Activated naive CD4-positive, alpha-beta T cell treated with anti-CD3 and anti-CD28 coated beads, Interleukin-2, amount 50 U/mL, for 16 hours (primary cell): ENCODE measurements around the gene SMAD3.

Source experiments
- DNase-seq: peaks from one replicate; pipeline ENCODE4 v3.0.0-alpha.2; 2020

The SMAD3 gene

GRCh38 chr15:67172172-67172571 is 106.8 kb downstream of the SMAD3 start:
- no peak for DNase-seq

DNA sequence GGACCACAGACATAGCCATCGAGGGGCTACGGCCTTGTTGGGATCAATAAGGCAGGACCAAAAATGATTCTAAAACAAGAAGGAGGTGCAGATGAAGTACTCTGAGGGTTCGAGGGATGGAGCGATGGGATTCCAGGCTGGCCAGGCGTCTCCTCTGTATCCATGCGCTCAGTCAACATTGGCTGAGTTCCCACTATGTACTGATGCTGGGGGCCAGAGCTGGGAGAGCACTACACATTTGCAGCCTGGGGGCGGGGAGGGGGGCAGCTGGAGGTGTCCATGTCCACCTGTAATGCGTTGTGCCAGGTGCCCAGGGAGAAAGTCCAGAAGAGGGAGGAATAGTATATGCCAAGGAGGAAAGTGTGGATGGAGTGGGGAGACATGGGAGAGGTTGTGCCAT is 107.6 kb downstream of the SMAD3 start:
- no peak for DNase-seq

DNA sequence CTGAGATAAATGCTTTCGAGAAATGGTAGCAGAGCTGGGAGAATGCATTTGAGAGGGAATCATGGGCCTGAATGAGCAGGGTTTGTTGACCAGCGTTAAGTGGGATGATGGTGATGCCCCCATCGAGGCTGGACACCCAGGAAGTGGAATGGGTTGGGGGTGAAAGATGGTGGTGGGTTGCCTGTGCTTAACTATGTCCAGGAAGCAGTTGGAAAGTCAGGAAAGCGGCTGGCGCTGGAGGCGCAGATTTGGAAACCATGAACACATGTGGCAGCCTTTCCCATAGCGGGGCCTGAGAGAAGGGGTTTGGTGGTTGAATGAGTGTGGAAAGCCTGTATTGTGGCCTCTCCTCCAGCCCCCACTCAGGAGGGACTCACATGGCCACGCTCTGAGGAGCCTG is 108.4 kb downstream of the SMAD3 start:
- DNase-seq = no peak

DNA sequence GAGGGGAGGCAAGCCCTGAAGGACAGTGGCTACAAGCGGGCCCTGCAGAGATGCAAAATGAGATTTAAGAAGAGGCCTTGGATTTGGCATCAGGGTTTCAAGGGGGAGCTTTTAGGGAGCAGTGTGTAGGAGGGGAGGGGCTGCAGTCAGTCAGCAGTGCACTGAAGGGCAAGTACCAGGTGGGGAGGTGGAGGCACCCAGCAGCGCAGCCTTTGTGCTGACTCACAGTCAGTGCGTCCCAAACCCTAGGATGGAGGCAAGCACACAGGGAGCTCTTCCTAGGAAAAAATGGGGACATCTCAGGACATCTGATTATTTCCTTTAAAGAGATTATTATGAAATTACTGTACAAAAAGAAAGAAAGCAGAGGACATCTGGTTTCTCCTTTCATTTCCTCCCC is 109.0 kb downstream of the SMAD3 start:
- DNase-seq = no peak

DNA sequence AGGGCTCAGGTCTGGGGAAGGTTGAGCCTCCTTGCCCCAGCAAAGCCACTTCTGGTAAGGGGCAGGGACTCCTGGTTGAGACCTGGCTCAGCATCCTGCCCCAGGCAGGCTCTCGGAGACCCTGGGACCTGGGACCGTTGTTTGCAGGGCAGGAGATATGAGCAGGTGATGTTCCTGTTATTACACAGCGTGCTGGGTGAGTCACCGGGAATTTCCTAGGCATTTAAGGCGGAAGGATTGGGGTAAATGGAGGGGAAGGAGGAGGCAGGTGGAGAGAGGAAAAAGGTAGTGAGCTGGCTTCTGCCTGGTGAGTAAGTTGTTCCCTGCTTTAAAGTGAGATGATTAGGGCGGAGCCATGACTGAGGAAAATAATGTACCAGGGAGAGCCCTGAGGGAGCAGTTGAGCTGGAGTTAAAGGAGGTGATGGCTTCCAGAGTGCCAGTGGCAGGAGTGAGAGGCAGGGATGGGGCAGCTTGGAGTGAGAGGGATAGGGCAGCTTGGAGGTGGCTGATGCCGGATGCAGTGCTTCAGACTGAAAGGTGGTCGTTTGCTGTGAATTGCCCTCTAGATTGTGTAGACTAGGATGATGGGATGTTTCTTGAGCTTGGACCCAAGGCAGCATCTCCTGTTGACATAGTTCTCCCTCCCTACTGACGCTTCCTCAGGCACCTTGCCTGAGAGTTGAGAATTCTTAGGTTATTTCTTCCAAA is 109.6 kb downstream of the SMAD3 start:
- DNase-seq = peak; percentile 26

DNA sequence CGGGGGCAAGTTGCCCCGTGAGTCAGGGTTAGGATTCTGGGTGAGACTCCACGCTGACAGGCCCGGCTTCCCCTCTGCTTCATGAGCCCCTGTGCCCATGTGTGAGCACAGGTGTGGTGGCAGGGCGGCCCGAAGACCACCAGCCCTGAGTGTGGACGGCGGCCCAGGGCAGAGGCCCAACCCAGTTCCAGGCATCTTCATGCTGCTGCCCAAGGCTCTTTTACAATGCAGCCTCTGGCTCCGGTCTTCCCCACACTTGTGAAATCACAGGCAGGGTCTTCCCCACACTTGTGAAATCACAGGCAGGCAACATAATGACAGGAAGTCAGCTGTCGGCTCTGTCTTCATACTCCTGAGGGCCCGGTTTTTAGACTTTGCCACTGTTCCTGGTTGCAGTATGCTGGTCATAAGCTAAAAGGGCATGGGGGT is 110.3 kb downstream of the SMAD3 start:
- no peak for DNase-seq

DNA sequence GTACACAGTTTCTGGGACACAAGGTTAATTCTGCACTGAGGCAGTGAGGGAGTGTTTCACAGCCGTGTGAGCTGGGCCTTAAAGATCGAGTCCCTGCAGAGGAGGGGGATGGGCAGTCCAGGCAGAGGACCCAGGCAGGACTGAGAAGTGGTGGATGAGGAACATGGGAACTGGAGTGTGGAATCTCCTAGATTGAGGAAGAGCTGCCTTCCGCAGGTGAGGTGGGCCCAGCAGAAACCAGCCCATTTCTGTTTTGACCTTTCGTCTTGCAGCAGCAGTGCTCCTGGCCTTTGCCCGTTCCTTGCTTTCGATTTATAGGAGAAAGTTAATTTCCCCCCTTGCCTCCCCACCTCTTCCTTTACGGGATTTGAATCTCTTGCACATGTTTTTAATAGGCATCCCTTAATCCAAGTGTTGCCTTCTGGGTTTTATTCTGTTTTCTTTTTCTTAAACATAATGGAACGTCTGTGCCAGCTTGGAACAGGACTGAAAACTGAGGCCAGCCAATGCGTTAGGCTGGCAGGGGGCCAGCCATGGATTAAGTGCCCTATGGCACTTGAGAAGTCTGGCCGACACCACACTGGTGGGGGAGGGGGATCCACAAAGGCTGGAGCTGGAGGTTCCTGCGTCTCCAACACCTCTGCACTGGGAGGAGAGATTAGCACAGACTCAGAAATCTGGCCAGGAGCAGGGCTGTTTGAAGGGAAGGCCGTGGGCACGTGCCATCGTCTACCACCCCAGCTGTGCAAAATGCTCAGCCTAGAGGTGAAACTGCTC is 111.0 kb downstream of the SMAD3 start:
- no peak for DNase-seq

GRCh38 chr15:67177752-67178151 is 112.3 kb downstream of the SMAD3 start:
- no peak for DNase-seq

DNA sequence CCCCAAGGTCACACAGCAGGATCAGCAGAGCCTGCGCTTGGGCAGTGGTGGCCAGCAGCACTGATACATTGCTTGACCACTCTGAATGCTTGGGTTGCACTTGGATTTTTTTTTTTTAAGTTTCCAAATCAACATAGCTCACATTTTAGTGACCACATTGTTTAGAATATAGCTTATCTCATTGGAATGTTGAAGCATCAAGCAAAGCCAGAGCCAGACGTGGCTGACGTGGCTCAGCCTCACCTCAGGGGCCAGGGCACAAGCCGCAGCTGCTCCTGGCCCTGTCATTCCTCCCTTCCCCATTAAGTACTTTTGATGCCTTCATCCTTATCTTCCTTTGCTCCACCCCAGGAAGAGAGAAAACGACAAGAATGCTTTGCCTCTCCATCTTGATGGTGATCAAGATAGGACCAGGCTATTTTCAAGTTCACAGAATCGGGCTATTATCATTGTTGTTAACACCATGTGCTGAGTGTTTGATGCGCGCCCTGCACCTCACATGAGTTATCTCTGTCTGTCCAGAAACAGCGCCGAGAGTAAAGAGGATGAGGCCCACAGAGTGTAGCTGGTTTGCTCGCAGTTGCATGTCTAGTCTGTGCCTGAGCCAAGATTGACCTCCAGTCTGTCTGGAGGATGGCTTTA is 113.3 kb downstream of the SMAD3 start:
- no peak for DNase-seq

GRCh38 chr15:67179411-67179995 is 114.1 kb downstream of the SMAD3 start:
- DNase-seq = no peak

DNA sequence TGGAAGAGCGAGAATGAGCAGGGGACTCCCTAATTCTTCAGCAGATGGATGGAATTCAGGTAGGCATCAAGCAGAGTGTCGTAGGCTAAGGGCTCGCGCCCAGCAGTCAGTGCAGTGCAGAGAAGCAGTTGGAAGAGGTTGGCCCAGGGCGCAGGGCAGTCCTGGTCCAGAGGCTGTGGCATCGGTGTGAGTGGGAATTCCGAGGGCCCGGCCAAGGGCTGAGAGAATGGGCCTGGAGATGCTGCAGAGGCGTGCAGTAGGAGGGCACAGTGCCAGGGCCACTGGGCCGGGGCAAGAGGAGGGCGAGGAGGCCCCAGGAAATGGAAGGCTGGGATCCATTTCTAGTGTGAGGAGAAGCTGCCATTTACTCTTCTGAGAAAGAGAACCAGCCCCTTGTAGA is 114.6 kb downstream of the SMAD3 start:
- no peak for DNase-seq

DNA sequence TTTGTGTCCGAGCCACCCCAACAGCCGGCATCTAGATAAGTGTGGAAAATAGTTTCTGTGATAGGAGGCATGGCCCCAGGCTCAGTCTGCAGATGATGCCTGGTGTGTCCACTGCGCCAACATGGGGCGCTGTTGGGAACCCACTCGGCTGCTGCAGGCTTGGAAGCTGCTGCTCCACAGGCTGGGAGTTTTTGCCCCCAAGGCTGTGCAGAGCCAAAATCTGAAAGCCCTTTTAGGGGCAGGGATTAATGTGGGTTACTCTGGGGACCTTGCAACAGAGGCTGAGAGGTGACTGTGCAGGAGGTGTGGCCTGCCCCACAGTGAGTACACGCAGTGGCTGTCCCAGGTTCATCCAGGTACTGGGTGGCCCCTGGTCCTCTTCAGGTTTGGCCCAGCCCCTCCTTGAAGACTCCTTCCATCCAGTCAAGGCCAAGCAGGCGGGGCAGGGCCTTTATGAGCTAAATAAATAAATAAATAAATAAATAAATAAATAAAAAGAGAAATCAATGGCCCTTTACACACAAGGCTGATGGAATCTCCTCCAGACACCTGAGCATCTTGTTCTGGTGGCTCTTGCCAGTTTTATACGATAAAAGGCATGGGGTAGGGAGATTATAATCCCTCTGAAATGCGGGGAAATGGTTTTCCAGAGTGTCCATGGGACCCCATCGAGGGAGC is 115.3 kb downstream of the SMAD3 start:
- no peak for DNase-seq

DNA sequence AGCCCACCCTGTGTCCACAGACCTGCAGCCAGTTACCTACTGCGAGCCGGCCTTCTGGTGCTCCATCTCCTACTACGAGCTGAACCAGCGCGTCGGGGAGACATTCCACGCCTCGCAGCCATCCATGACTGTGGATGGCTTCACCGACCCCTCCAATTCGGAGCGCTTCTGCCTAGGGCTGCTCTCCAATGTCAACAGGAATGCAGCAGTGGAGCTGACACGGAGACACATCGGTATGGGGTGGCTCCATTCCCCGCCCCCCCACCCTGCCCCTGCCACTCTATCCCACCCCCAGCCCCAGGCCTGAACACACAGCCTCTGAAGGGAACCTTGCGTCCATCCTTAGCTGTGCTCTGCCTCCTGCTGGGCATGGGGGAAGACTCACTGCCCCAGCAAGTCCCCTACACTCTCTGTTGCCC is 115.8 kb downstream of the SMAD3 start:
- no peak for DNase-seq

GRCh38 chr15:67183443-67184169 is 118.2 kb downstream of the SMAD3 start:
- DNase-seq = no peak

- DNase-seq = no peak
These were observed 119.0 kb downstream of the SMAD3 start for GRCh38 chr15:67184208-67184925.

DNA sequence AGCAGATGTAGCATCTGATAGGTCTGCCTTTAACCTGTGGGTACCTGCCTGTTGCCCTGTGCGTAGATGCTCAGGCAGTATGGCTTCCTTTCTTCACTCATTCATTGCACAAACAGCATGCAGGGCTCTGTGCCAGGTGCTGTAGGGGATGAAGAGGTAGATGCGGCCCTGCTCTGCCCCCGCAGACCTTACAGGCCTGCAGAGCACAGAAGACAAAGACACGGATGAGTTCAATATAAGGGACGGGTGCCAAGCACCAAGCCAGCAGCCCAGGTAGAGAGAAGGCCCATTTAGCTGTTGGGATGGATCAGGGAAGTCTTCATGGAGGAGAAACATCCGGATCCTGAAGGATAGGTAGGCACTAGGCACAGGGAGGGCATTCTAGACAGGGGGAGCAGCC is 119.6 kb downstream of the SMAD3 start:
- no peak for DNase-seq

- DNase-seq = no peak
These were observed 120.3 kb downstream of the SMAD3 start for GRCh38 chr15:67185621-67186225.

DNA sequence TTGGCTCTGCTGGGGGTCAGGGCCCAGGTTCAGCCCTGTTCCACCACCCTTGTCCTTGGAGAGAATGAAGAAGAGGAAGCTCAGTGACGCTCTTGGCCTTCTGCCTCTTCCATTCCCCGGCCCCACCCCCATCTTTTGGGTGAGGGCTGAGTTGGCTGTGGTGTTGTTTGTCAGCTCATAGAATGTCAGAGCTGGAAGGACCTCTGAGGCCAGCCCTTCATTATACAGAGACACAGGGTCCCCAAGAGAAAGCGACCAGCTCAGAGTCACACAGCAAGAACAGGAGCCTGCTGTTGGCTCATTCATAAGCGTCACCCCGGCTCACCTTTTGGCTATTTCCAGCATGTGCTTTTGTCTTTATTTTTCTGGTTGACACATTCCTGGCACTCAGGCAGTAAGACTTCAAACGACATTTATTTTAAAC is 120.8 kb downstream of the SMAD3 start:
- no peak for DNase-seq

DNA sequence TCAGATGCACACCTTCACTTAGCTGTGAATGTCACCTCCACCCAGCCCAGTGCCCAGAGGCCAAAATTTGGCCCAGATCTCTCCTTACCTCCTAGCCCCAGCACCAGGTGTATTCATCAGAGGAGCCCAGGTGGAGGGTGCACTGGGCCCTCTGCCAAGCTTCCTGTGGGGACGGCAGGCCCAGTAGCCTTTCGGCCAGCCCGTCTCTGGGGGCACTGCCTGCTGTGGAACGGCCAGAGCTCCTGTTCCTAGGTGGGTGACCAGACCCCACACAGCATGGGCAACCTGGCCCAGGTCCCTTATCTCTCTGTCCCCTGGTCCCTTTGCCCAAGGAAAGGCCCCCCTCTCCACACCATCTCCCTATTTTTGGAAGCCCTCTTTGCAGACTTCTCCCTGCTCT is 121.3 kb downstream of the SMAD3 start:
- DNase-seq = no peak

DNA sequence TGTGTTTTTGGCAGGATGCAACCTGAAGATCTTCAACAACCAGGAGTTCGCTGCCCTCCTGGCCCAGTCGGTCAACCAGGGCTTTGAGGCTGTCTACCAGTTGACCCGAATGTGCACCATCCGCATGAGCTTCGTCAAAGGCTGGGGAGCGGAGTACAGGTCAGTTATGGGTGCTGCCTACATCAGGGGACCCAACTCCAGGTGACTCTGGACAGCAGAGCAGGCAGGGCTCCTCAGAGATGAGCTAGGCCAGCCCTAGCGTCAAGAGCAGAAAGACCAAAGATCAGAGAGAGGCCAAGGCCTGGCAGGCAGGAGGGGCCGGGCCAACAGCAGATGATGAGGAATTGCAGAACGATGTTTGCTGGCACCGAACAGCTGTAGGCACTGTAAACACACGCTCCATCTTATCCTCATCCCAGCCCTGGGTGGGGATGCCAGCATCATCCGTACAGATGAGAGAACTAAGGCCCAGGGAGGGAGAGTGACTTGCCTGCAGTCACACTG is 122.0 kb downstream of the SMAD3 start:
- DNase-seq = no peak
